IPS-15b (cell line): ENCODE measurements around the gene NEDD4L.

Experiments
- H3K27me3 ChIP-seq: one replicate; pipeline ENCODE4 v1.6.1; 2013; ENCODE audit warnings: low read length; ENCODE audit not compliant: control insufficient read depth, insufficient read depth
- H3K36me3 ChIP-seq: one replicate; pipeline ENCODE4 v1.6.1; 2013; ENCODE audit warnings: low read length; ENCODE audit not compliant: control insufficient read depth, insufficient read depth
- H3K4me1 ChIP-seq: one replicate; pipeline ENCODE4 v1.6.1; 2013; ENCODE audit warnings: mild to moderate bottlenecking, low read length; ENCODE audit not compliant: control insufficient read depth, insufficient read depth
- H3K4me3 ChIP-seq: one replicate; pipeline ENCODE4 v1.5.1; 2013; ENCODE audit warnings: low read depth, low read length
- H3K9ac ChIP-seq: one replicate; pipeline ENCODE4 v1.6.1; 2013; ENCODE audit warnings: low read depth, mild to moderate bottlenecking, low read length
- H3K9me3 ChIP-seq: one replicate; pipeline ENCODE4 v1.6.1; 2013; ENCODE audit warnings: mild to moderate bottlenecking, low read length; ENCODE audit not compliant: control insufficient read depth, insufficient read depth

Gene NEDD4L

GRCh38 chr18:58303363-58303762 lies 259.3 kb downstream of the NEDD4L start:
- Histone ChIP-seq H3K27me3 (no peaks in the 10 kb centered on the region), H3K36me3 (no peaks in the 10 kb centered on the region), H3K9ac (no peak overlapping the region), H3K4me3 (no peak overlapping the region), H3K9me3 (no peaks in the 10 kb centered on the region), H3K4me1 (no peaks in the 10 kb centered on the region)

GRCh38 chr18:58305792-58306191 lies 261.8 kb downstream of the NEDD4L start:
- H3K4me3 ChIP-seq: no peak overlapping the region
- no peaks in the 10 kb centered on the region for H3K9me3 ChIP-seq
- no peaks in the 10 kb centered on the region for H3K36me3 ChIP-seq
- no peaks in the 10 kb centered on the region for H3K27me3 ChIP-seq
- peaks cover 2% of the 10 kb centered on the region for H3K4me1 ChIP-seq
- H3K9ac ChIP-seq: no peak overlapping the region

GRCh38 chr18:58307441-58307840 lies 263.4 kb downstream of the NEDD4L start:
- H3K9me3 ChIP-seq: no peaks in the 10 kb centered on the region
- peaks cover 5% of the 10 kb centered on the region for H3K4me1 ChIP-seq
- H3K36me3 ChIP-seq: no peaks in the 10 kb centered on the region
- H3K9ac ChIP-seq: no peak overlapping the region
- no peaks in the 10 kb centered on the region for H3K27me3 ChIP-seq
- H3K4me3 ChIP-seq: no peak overlapping the region

GRCh38 chr18:58308463-58308862 lies 264.4 kb downstream of the NEDD4L start:
- Histone ChIP-seq H3K9me3 (no peaks in the 10 kb centered on the region), H3K4me1 (peaks cover 5% of the 10 kb centered on the region), H3K9ac (no peak overlapping the region), H3K4me3 (no peak overlapping the region), H3K36me3 (no peaks in the 10 kb centered on the region), H3K27me3 (no peaks in the 10 kb centered on the region)

- H3K27me3 ChIP-seq: no peaks in the 10 kb centered on the region
Measured at GRCh38 chr18:58309099-58309498, 265.1 kb downstream of the NEDD4L start.

GRCh38 chr18:58309610-58310239 lies 265.7 kb downstream of the NEDD4L start:
- H3K9me3 ChIP-seq: no peaks in the 10 kb centered on the region
- H3K4me3 ChIP-seq: no peak overlapping the region
- H3K27me3 ChIP-seq: no peaks in the 10 kb centered on the region
- H3K36me3 ChIP-seq: no peaks in the 10 kb centered on the region
- no peak overlapping the region for H3K9ac ChIP-seq
- peaks cover 5% of the 10 kb centered on the region for H3K4me1 ChIP-seq

More at GRCh38 chr18:58309099-58309498, 265.1 kb downstream of the NEDD4L start:
- Histone ChIP-seq H3K4me1 (peaks cover 5% of the 10 kb centered on the region), H3K9ac (no peak overlapping the region), H3K9me3 (no peaks in the 10 kb centered on the region), H3K4me3 (no peak overlapping the region), H3K36me3 (no peaks in the 10 kb centered on the region)

GRCh38 chr18:58310517-58310916 lies 266.5 kb downstream of the NEDD4L start:
- H3K4me1 ChIP-seq: peaks cover 5% of the 10 kb centered on the region
- no peaks in the 10 kb centered on the region for H3K9me3 ChIP-seq
- H3K9ac ChIP-seq: no peak overlapping the region
- H3K4me3 ChIP-seq: no peak overlapping the region
- H3K27me3 ChIP-seq: no peaks in the 10 kb centered on the region
- H3K36me3 ChIP-seq: no peaks in the 10 kb centered on the region

GRCh38 chr18:58311390-58311789 lies 267.4 kb downstream of the NEDD4L start:
- no peak overlapping the region for H3K9ac ChIP-seq
- no peaks in the 10 kb centered on the region for H3K27me3 ChIP-seq
- no peaks in the 10 kb centered on the region for H3K9me3 ChIP-seq
- no peak overlapping the region for H3K4me3 ChIP-seq
- no peaks in the 10 kb centered on the region for H3K36me3 ChIP-seq
- H3K4me1 ChIP-seq: peaks cover 10% of the 10 kb centered on the region

GRCh38 chr18:58313491-58314032 lies 269.5 kb downstream of the NEDD4L start:
- Histone ChIP-seq H3K27me3 (no peaks in the 10 kb centered on the region), H3K9me3 (no peaks in the 10 kb centered on the region), H3K9ac (no peak overlapping the region), H3K36me3 (no peaks in the 10 kb centered on the region), H3K4me3 (no peak overlapping the region), H3K4me1 (peaks cover 18% of the 10 kb centered on the region)

- peaks cover 18% of the 10 kb centered on the region for H3K4me1 ChIP-seq
- H3K9ac ChIP-seq: no peak overlapping the region
Measured at GRCh38 chr18:58314284-58314683, 270.3 kb downstream of the NEDD4L start.

GRCh38 chr18:58315041-58315440 lies 271.0 kb downstream of the NEDD4L start:
- Histone ChIP-seq H3K4me1 (peaks cover 16% of the 10 kb centered on the region), H3K27me3 (no peaks in the 10 kb centered on the region), H3K36me3 (no peaks in the 10 kb centered on the region), H3K9ac (no peak overlapping the region), H3K4me3 (no peak overlapping the region), H3K9me3 (no peaks in the 10 kb centered on the region)

More at GRCh38 chr18:58314284-58314683, 270.3 kb downstream of the NEDD4L start:
- H3K27me3 ChIP-seq: no peaks in the 10 kb centered on the region
- no peaks in the 10 kb centered on the region for H3K36me3 ChIP-seq
- no peak overlapping the region for H3K4me3 ChIP-seq
- no peaks in the 10 kb centered on the region for H3K9me3 ChIP-seq

GRCh38 chr18:58315739-58316215 lies 271.8 kb downstream of the NEDD4L start:
- no peaks in the 10 kb centered on the region for H3K36me3 ChIP-seq
- no peaks in the 10 kb centered on the region for H3K9me3 ChIP-seq
- H3K4me3 ChIP-seq: no peak overlapping the region
- no peaks in the 10 kb centered on the region for H3K27me3 ChIP-seq
- H3K9ac ChIP-seq: no peak overlapping the region
- H3K4me1 ChIP-seq: peaks cover 16% of the 10 kb centered on the region
